BE2C (cell line): Measurements from ENCODE around the gene DAB1.

ENCODE experiments used
- DNase-seq: peaks from one replicate; pipeline ENCODE4 v3.0.0-alpha.2; 2020
- H3K27me3 ChIP-seq: fragments of 250-450 bp; sonication (Bioruptor Pico); 2 replicates; pipeline ENCODE4 v1.5.1; 2020; ENCODE audit warnings: mild to moderate bottlenecking
- H3K36me3 ChIP-seq: fragments of 250-450 bp; sonication (Bioruptor Pico); 2 replicates; pipeline ENCODE4 v1.5.1; 2020; ENCODE audit warnings: mild to moderate bottlenecking
- H3K4me1 ChIP-seq: fragments of 250-450 bp; sonication (Bioruptor Pico); 2 replicates; pipeline ENCODE4 v1.5.1; 2020
- H3K4me3 ChIP-seq: 2 replicates; pipeline ENCODE4 v1.5.1; 2011; ENCODE audit warnings: low read depth, low read length
- H3K9me3 ChIP-seq: fragments of 250-450 bp; sonication (Bioruptor Pico); 2 replicates; pipeline ENCODE4 v1.5.1; 2020
- CTCF ChIP-seq: IDR thresholded peaks from 2 replicates; pipeline ENCODE4 v1.5.1; 2012; ENCODE audit warnings: mild to moderate bottlenecking, low read depth, low read length

Gene DAB1

DNA sequence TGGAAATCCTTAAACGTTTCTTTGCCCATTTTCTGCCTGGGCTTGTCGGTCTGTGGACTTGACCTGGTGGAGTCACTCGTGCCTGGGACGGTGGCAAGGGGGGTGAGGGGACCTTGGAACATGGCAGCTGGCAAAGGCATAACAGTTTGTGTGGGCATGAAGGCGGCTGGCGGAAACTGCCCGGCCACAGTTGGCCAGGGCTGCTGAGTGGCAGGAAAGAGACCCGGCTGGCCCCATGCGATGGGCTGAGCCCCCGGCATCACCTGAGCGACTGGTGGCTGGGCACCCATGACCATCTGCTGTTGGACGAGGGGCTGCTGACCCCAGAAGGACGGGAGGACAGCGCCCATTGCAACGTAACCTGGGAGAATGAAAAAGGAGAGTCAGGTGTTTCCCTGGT, 408.8 kb downstream of the DAB1 start:
- H3K4me3 ChIP-seq = no peak overlapping the region
- TF ChIP-seq CTCF = no peak
- no peaks in the 10 kb centered on the region for H3K27me3 ChIP-seq
- H3K36me3 ChIP-seq = no peaks in the 10 kb centered on the region
- no peaks in the 10 kb centered on the region for H3K4me1 ChIP-seq
- no peak for DNase-seq
- no peaks in the 10 kb centered on the region for H3K9me3 ChIP-seq

DNA sequence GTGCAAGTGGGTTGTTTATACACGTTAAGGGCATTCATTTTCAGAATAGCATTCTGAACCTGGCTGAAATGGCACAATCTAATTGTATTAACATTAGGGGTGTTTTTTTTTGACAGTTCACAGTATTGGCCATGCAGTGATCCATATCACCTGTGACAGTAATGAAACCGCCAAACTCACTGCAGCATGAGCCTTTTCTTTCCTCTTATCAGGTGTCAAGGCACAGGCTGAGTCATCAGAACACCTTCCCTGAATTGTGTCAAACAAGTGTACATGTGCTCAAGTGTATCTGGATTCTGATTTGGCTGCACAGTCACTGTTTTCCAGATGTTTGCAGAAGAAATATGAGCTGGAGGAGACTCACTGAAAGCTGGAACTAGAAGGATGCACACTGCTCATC, 410.3 kb downstream of the DAB1 start:
- Histone ChIP-seq H3K27me3 (no peaks in the 10 kb centered on the region), H3K9me3 (no peaks in the 10 kb centered on the region), H3K4me3 (no peak overlapping the region), H3K36me3 (no peaks in the 10 kb centered on the region), H3K4me1 (no peaks in the 10 kb centered on the region)
- DNase-seq = no peak
- no peak for TF ChIP-seq CTCF

GRCh38 chr1:57012315-57012714, 411.5 kb downstream of the DAB1 start:
- Histone ChIP-seq H3K4me1 (no peaks in the 10 kb centered on the region), H3K4me3 (no peak overlapping the region), H3K36me3 (no peaks in the 10 kb centered on the region), H3K27me3 (no peaks in the 10 kb centered on the region), H3K9me3 (no peaks in the 10 kb centered on the region)
- no peak for TF ChIP-seq CTCF
- DNase-seq = no peak

- Histone ChIP-seq H3K27me3 (no peaks in the 10 kb centered on the region), H3K4me3 (no peak overlapping the region), H3K36me3 (no peaks in the 10 kb centered on the region), H3K4me1 (no peaks in the 10 kb centered on the region), H3K9me3 (no peaks in the 10 kb centered on the region)
- no peak for DNase-seq
- no peak for TF ChIP-seq CTCF
Observed at GRCh38 chr1:57010511-57010910, 413.3 kb downstream of the DAB1 start.

GRCh38 chr1:57007948-57008347, 415.9 kb downstream of the DAB1 start:
- H3K4me1 ChIP-seq = no peaks in the 10 kb centered on the region
- no peak overlapping the region for H3K4me3 ChIP-seq
- no peaks in the 10 kb centered on the region for H3K36me3 ChIP-seq
- DNase-seq = no peak
- no peaks in the 10 kb centered on the region for H3K9me3 ChIP-seq
- H3K27me3 ChIP-seq = no peaks in the 10 kb centered on the region
- no peak for TF ChIP-seq CTCF

- no peaks in the 10 kb centered on the region for H3K36me3 ChIP-seq
- TF ChIP-seq CTCF = no peak
- no peaks in the 10 kb centered on the region for H3K9me3 ChIP-seq
- DNase-seq = no peak
- no peaks in the 10 kb centered on the region for H3K27me3 ChIP-seq
- H3K4me1 ChIP-seq = no peaks in the 10 kb centered on the region
- H3K4me3 ChIP-seq = no peak overlapping the region
Observed at GRCh38 chr1:57007472-57007871, 416.4 kb downstream of the DAB1 start.
